22Rv1 (cell line): ENCODE data around the gene PTDSS2.

Source experiments
- ZFX ChIP-seq: fragments of 450-650 bp; IDR thresholded peaks from 2 replicates; pipeline ENCODE4 v1.6.1; 2017; ENCODE audit warnings: antibody characterized with exemption, borderline replicate concordance
- TF ChIP-seq, protein P1 (sequence below): fragments of 450-650 bp; IDR thresholded peaks from 2 replicates; pipeline ENCODE4 v1.5.1; 2017; ENCODE audit warnings: mild to moderate bottlenecking

DNA sequence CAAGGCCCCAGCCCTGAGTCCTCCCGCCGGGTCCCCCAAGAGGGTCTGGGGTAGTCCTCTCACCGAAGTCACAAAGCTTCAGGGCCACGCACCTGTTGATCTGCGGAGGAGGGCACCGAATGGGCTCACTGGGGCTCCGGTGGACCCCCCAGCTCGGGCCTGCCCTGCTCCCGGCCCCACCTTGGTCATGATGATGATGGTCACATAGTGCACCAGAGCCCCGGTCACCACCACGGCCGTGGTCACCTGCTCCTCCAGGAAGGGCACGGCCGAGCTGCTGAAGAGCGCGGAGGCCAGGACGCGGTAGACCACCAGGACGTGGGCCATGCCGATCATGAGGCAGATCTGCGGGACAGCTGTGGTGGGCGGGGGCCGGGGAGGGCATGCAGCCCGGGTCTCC lies 21.8 kb upstream of the PTDSS2 start:
- no peak for TF ChIP-seq ZFX
- TF ChIP-seq, protein P1, sequence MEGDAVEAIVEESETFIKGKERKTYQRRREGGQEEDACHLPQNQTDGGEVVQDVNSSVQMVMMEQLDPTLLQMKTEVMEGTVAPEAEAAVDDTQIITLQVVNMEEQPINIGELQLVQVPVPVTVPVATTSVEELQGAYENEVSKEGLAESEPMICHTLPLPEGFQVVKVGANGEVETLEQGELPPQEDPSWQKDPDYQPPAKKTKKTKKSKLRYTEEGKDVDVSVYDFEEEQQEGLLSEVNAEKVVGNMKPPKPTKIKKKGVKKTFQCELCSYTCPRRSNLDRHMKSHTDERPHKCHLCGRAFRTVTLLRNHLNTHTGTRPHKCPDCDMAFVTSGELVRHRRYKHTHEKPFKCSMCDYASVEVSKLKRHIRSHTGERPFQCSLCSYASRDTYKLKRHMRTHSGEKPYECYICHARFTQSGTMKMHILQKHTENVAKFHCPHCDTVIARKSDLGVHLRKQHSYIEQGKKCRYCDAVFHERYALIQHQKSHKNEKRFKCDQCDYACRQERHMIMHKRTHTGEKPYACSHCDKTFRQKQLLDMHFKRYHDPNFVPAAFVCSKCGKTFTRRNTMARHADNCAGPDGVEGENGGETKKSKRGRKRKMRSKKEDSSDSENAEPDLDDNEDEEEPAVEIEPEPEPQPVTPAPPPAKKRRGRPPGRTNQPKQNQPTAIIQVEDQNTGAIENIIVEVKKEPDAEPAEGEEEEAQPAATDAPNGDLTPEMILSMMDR: no peak
